ENCODE data around the gene SOD3. TPM values are rescaled to one million over a fixed set of nuclear protein-coding genes. Genes with fewer than 3 reads are reported as not detected.

Gene SOD3
- total RNA-seq, 3 donors from 2014 or later (not counting 1 experiment from before 2014, with no cell fraction given) = not detected

- no peak for DNase-seq
- Mint-ChIP-seq H3K36me3 (no peaks in the 10 kb centered on the region), H3K27me3 (ENCODE audit: low read depth in 2 of 2) (peaks cover 25 to 44% of the 10 kb centered on the region in 2 donors), H3K9me3 (peaks cover 0 to 2% of the 10 kb centered on the region in 2 donors), H3K4me3 (no peak overlapping the region), H3K4me1 (peaks cover 0 to 4% of the 10 kb centered on the region in 2 donors), H3K27ac (no peak overlapping the region)
- intact Hi-C loops (cut with micrococcal nuclease) = no loop called here
- Histone ChIP-seq H3K4me1 (ENCODE audit: control insufficient read depth, insufficient read depth, low read length) (no peaks in the 10 kb centered on the region), H3K9me3 (ENCODE audit: control insufficient read depth, insufficient read depth, low read length) (no peaks in the 10 kb centered on the region), H3K4me3 (ENCODE audit: low read length) (no peak overlapping the region), H3K27ac (ENCODE audit: low read length) (no peak overlapping the region), H3K27me3 (ENCODE audit: control insufficient read depth, insufficient read depth, low read length) (peaks cover 2% of the 10 kb centered on the region), H3K36me3 (ENCODE audit: control insufficient read depth, insufficient read depth, low read length) (no peaks in the 10 kb centered on the region)
- no peak for TF ChIP-seq CTCF (IDR thresholded peaks at IDR 0.05)
- no peak for ATAC-seq
- WGBS (ENCODE audit: insufficient coverage) = 86% methylated on average over 6 of the region's 6 CpGs
Observed at GRCh38 chr4:24802648-24803047, 7.3 kb downstream of the SOD3 start.

DNA sequence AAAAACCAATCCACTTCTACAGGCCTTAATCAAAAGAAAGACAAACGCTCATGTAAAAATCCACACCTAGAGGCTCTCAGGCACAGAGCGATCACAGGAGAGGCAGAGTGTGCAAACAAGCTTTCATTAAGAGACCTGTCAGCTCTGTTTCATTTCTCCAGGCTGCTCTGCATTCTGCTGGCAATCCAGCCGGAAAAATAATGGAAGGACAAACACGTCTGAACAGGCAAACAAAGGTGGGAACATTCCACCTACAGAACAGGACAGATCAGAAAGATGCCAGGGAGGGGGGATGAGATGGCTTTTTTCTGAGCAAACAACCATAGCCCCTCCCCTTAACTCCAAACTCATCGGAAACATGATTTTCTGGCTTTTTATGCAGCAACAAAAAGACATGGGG is 9.7 kb downstream of the SOD3 start:
- Histone ChIP-seq H3K9me3 (ENCODE audit: control insufficient read depth, insufficient read depth, low read length) (no peaks in the 10 kb centered on the region), H3K27me3 (ENCODE audit: control insufficient read depth, insufficient read depth, low read length) (no peaks in the 10 kb centered on the region), H3K4me3 (ENCODE audit: low read length) (no peak overlapping the region), H3K36me3 (ENCODE audit: control insufficient read depth, insufficient read depth, low read length) (no peaks in the 10 kb centered on the region), H3K4me1 (ENCODE audit: control insufficient read depth, insufficient read depth, low read length) (no peaks in the 10 kb centered on the region), H3K27ac (ENCODE audit: low read length) (no peak overlapping the region)
- peaks cover 0 to 4% of the 10 kb centered on the region in 2 donors for H3K4me1 Mint-ChIP-seq
- intact Hi-C loops (cut with micrococcal nuclease) = no loop called here
- no peak for DNase-seq
- TF ChIP-seq CTCF (IDR thresholded peaks at IDR 0.05) = no peak
- no peak for ATAC-seq
- H3K36me3 Mint-ChIP-seq = no peaks in the 10 kb centered on the region
- H3K27me3 Mint-ChIP-seq (ENCODE audit: low read depth in 2 of 2) = peaks cover 17 to 32% of the 10 kb centered on the region in 2 donors
- no peak overlapping the region for H3K27ac Mint-ChIP-seq
- no peak overlapping the region for H3K4me3 Mint-ChIP-seq
- peaks cover 0 to 2% of the 10 kb centered on the region in 2 donors for H3K9me3 Mint-ChIP-seq
- WGBS (ENCODE audit: insufficient coverage) = 87% methylated on average over 5 of the region's 5 CpGs

GRCh38 chr4:24805566-24805965 is 10.2 kb downstream of the SOD3 start:
- peaks cover 0 to 2% of the 10 kb centered on the region in 2 donors for H3K9me3 Mint-ChIP-seq
- 34% methylated on average over 5 of the region's 6 CpGs for WGBS (ENCODE audit: insufficient coverage)

More at GRCh38 chr4:24805566-24805965, 10.2 kb downstream of the SOD3 start:
- H3K36me3 ChIP-seq (ENCODE audit: control insufficient read depth, insufficient read depth, low read length) = no peaks in the 10 kb centered on the region
- Mint-ChIP-seq H3K27me3 (ENCODE audit: low read depth in 2 of 2) (peaks cover 13 to 31% of the 10 kb centered on the region in 2 donors), H3K4me1 (peaks cover 0 to 4% of the 10 kb centered on the region in 2 donors), H3K4me3 (no peak overlapping the region), H3K36me3 (no peaks in the 10 kb centered on the region), H3K27ac (no peak overlapping the region)
- no peak overlapping the region for H3K4me3 ChIP-seq (ENCODE audit: low read length)
- no peak overlapping the region for H3K27ac ChIP-seq (ENCODE audit: low read length)
- H3K4me1 ChIP-seq (ENCODE audit: control insufficient read depth, insufficient read depth, low read length) = no peaks in the 10 kb centered on the region
- intact Hi-C loops (cut with micrococcal nuclease) = no loop called here
- DNase-seq (no peak), ATAC-seq (no peak)
- no peaks in the 10 kb centered on the region for H3K27me3 ChIP-seq (ENCODE audit: control insufficient read depth, insufficient read depth, low read length)
- H3K9me3 ChIP-seq (ENCODE audit: control insufficient read depth, insufficient read depth, low read length) = no peaks in the 10 kb centered on the region
- no peak for TF ChIP-seq CTCF (IDR thresholded peaks at IDR 0.05)

Data from natural killer cell (primary cell).